ENCODE measurements around the gene TTLL12. TPM values are rescaled to one million over a fixed set of nuclear protein-coding genes. Genes with fewer than 3 reads are reported as not detected.
A peak's percentile ranks its signal among the peaks of the same experiment; 100 is the strongest.

The TTLL12 gene
- polyA plus RNA-seq, 1 donor (not counting 4 experiments of a cell fraction or from before 2014, with no cell fraction given): 22.1 TPM

DNA sequence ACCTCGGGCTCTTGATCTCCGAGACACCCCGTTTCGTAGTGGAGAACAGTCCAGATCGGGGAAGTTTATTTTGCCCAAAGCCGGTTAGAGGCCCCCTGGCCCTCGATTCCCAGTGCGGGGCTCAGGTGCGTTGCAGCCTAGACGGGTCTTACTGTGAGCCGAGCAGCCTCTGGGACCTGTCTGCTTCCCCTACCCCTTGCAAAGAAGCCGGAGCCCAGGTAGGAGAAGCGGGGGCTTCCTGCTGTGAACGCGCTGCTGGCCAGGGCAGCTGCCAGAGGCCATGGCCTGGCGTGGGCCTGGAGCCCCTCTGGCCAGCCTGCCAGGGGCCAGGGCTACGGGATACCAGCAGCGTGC lies 35.0 kb downstream of the TTLL12 start:
- H3K27ac ChIP-seq (ENCODE audit: control insufficient read depth, insufficient read depth, low read length): peak overlapping the region; percentile 85
- H3K4me1 ChIP-seq (ENCODE audit: control insufficient read depth, extremely low read depth, insufficient read depth, low read length): peaks cover 21% of the 10 kb centered on the region
- H3K4me3 ChIP-seq (ENCODE audit: control insufficient read depth in 2 of 3, extremely low read depth in 1 of 3, insufficient read depth in 2 of 3, low read depth in 1 of 3, low read length in 3 of 3): peak overlapping the region; percentile 91 to 96 (median 92)

DNA sequence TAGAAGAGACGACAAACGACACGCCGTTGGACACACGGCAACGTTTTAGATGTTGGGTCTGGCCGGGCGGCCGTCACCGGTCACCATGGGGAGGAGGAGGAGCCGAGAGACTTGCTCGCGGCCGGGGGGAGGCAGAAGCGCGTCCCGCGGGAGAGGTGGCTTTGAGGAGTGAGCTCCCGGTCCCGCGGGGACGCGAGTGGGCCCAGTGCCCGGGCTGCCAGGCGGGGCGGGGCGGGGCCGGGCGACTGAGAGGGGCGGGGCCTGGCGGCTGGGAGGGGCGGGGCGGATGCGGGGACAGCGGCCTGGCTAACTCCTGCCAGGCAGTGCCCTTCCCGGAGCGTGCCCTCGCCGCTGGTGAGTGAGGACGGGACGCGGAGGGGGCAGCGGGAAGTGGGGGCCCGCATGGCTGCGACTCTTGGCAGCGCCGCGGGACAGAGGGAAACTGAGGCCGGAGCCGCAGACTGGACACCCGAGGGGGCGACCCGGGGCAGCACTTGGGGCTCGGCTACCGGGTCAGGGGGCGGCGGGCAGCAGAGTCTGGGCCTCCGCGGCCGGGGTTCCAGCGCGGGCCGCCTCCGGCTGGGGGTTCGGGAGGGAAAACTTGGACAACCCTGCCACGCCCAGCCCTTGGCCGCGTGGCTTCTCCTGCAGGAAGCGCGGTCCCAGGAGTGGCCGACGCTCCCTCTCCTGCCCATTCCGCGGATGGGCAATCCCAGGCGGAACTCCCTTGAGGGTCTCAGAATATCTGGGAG lies 35.5 kb downstream of the TTLL12 start, which contains the start of gene TSPO:
Gene TSPO (plus strand): TSS at position 309 of the 752 bp plus-strand sequence. CDS start 7,680 bp downstream, outside the sequence.
- peaks cover 17% of the 10 kb centered on the region for H4K20me1 ChIP-seq (ENCODE audit: control insufficient read depth, extremely low read depth, insufficient read depth, low read length)
- FAIRE-seq (no peak), DNase-seq (ENCODE audit: low read depth, low spot score) (no peak)
- peak within 1 kb of the TSS; percentile 85 for H3K27ac ChIP-seq (ENCODE audit: control insufficient read depth, insufficient read depth, low read length)
- H3K27me3 ChIP-seq (ENCODE audit: control insufficient read depth, extremely low read depth, insufficient read depth, low read length): no peaks in the 10 kb centered on the region
- H2AFZ ChIP-seq (ENCODE audit: control insufficient read depth, low read length): peak within 1 kb of the TSS; percentile 93
- peak within 1 kb of the TSS; percentile 92 for H3K9ac ChIP-seq (ENCODE audit: control insufficient read depth, extremely low read depth, insufficient read depth, low read length)
- H3K4me3 ChIP-seq (ENCODE audit: control insufficient read depth in 2 of 3, extremely low read depth in 1 of 3, insufficient read depth in 2 of 3, low read depth in 1 of 3, low read length in 3 of 3): peak within 1 kb of the TSS; percentile 91 to 96 (median 92)
- H3K4me1 ChIP-seq (ENCODE audit: control insufficient read depth, extremely low read depth, insufficient read depth, low read length): peaks cover 21% of the 10 kb centered on the region
- no peak for TF ChIP-seq EZH2 (IDR thresholded peaks at IDR 0.05; ENCODE audit: low read length)
- peak in 1 of 3 experiments; percentile 4 for TF ChIP-seq CTCF (optimal IDR thresholded peaks at IDR 0.05 in 1 of 3, IDR thresholded peaks at IDR 0.05 in 1 of 3, conservative IDR thresholded peaks at IDR 0.05 in 1 of 3; ENCODE audit: extremely low read depth in 1 of 3, insufficient read depth in 2 of 3, low read length in 3 of 3)
- dilution Hi-C loops (cut with MboI; ENCODE audit: extremely low pct_ligation_motif_present, low sequenced_read_pairs): no loop called here
- H3K9me3 ChIP-seq (ENCODE audit: control insufficient read depth, low read depth, low read length): no peaks in the 10 kb centered on the region
- H3K79me2 ChIP-seq (ENCODE audit: control insufficient read depth, insufficient read depth, low read length): peaks cover 48% of the 10 kb centered on the region
- H3K36me3 ChIP-seq (ENCODE audit: control insufficient read depth in 2 of 2, extremely low read depth in 1 of 2, insufficient read depth in 2 of 2, low read length in 2 of 2): peaks cover 10 to 12% of the 10 kb centered on the region in 2 experiments
- H3K9me1 ChIP-seq (ENCODE audit: control insufficient read depth, extremely low read depth, insufficient read depth, low read length): peaks cover 6% of the 10 kb centered on the region
- peak within 1 kb of the TSS; percentile 98 for H3K4me2 ChIP-seq (ENCODE audit: control insufficient read depth, extremely low read depth, insufficient read depth, low read depth, low read length)

More for the DNA sequence above, 35.0 kb downstream of the TTLL12 start:
- Histone ChIP-seq H4K20me1 (ENCODE audit: control insufficient read depth, extremely low read depth, insufficient read depth, low read length) (peaks cover 23% of the 10 kb centered on the region), H3K27me3 (ENCODE audit: control insufficient read depth, extremely low read depth, insufficient read depth, low read length) (no peaks in the 10 kb centered on the region), H3K4me2 (ENCODE audit: control insufficient read depth, extremely low read depth, insufficient read depth, low read depth, low read length) (peak overlapping the region; percentile 98), H3K79me2 (ENCODE audit: control insufficient read depth, insufficient read depth, low read length) (peaks cover 53% of the 10 kb centered on the region), H3K36me3 (ENCODE audit: control insufficient read depth in 2 of 2, extremely low read depth in 1 of 2, insufficient read depth in 2 of 2, low read length in 2 of 2) (peaks cover 12% of the 10 kb centered on the region in 2 experiments), H2AFZ (ENCODE audit: control insufficient read depth, low read length) (peak overlapping the region; percentile 20), H3K9ac (ENCODE audit: control insufficient read depth, extremely low read depth, insufficient read depth, low read length) (peak overlapping the region; percentile 92), H3K9me3 (ENCODE audit: control insufficient read depth, low read depth, low read length) (no peaks in the 10 kb centered on the region), H3K9me1 (ENCODE audit: control insufficient read depth, extremely low read depth, insufficient read depth, low read length) (peaks cover 6% of the 10 kb centered on the region)
- dilution Hi-C loops (cut with MboI; ENCODE audit: extremely low pct_ligation_motif_present, low sequenced_read_pairs): no loop called here
- TF ChIP-seq CTCF (optimal IDR thresholded peaks at IDR 0.05 in 1 of 3, IDR thresholded peaks at IDR 0.05 in 1 of 3, conservative IDR thresholded peaks at IDR 0.05 in 1 of 3; ENCODE audit: extremely low read depth in 1 of 3, insufficient read depth in 2 of 3, low read length in 3 of 3) (peak in 1 of 3 experiments; percentile 1), EZH2 (IDR thresholded peaks at IDR 0.05; ENCODE audit: low read length) (no peak)
- no peak for DNase-seq (ENCODE audit: low read depth, low spot score)
- FAIRE-seq: no peak

All from keratinocyte (primary cell).